ENCODE data around the gene NUDT6.

DNA sequence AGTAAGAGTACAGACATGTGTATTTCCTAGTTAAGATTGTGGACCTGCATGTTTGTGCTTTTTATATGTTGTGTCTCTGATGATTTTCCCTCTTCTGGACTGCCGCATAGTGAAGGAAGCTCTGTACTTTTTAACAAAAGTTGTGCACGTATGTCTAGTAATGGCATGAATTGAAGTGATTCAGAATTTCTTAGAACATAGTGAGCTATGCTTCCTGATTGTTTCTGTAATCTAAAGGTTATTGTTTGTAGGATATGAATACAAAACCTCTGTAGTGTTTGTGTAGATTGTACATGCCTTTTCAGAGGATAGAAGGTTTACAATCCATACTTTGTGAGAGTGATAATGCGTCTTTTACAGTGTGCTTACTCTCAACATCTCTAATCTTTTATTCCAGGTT is 37.0 kb upstream of the NUDT6 start:
- TF ChIP-seq, protein P1, sequence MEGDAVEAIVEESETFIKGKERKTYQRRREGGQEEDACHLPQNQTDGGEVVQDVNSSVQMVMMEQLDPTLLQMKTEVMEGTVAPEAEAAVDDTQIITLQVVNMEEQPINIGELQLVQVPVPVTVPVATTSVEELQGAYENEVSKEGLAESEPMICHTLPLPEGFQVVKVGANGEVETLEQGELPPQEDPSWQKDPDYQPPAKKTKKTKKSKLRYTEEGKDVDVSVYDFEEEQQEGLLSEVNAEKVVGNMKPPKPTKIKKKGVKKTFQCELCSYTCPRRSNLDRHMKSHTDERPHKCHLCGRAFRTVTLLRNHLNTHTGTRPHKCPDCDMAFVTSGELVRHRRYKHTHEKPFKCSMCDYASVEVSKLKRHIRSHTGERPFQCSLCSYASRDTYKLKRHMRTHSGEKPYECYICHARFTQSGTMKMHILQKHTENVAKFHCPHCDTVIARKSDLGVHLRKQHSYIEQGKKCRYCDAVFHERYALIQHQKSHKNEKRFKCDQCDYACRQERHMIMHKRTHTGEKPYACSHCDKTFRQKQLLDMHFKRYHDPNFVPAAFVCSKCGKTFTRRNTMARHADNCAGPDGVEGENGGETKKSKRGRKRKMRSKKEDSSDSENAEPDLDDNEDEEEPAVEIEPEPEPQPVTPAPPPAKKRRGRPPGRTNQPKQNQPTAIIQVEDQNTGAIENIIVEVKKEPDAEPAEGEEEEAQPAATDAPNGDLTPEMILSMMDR (IDR thresholded peaks at IDR 0.05; ENCODE audit: poor library complexity, severe bottlenecking): no peak
- no peak for TF ChIP-seq EZH2 (IDR thresholded peaks at IDR 0.05; ENCODE audit: borderline replicate concordance, insufficient read depth, low read length, poor library complexity, severe bottlenecking)
- TF ChIP-seq TAF1 (IDR thresholded peaks at IDR 0.05; ENCODE audit: low read depth): no peak
- TF ChIP-seq RAD21 (conservative IDR thresholded peaks at IDR 0.05): no peak
- no peak for TF ChIP-seq POLR2AphosphoS5 (IDR thresholded peaks at IDR 0.05)
- no peak for TF ChIP-seq SMC3 (conservative IDR thresholded peaks at IDR 0.05; ENCODE audit: poor library complexity)
- TF ChIP-seq, protein P2, sequence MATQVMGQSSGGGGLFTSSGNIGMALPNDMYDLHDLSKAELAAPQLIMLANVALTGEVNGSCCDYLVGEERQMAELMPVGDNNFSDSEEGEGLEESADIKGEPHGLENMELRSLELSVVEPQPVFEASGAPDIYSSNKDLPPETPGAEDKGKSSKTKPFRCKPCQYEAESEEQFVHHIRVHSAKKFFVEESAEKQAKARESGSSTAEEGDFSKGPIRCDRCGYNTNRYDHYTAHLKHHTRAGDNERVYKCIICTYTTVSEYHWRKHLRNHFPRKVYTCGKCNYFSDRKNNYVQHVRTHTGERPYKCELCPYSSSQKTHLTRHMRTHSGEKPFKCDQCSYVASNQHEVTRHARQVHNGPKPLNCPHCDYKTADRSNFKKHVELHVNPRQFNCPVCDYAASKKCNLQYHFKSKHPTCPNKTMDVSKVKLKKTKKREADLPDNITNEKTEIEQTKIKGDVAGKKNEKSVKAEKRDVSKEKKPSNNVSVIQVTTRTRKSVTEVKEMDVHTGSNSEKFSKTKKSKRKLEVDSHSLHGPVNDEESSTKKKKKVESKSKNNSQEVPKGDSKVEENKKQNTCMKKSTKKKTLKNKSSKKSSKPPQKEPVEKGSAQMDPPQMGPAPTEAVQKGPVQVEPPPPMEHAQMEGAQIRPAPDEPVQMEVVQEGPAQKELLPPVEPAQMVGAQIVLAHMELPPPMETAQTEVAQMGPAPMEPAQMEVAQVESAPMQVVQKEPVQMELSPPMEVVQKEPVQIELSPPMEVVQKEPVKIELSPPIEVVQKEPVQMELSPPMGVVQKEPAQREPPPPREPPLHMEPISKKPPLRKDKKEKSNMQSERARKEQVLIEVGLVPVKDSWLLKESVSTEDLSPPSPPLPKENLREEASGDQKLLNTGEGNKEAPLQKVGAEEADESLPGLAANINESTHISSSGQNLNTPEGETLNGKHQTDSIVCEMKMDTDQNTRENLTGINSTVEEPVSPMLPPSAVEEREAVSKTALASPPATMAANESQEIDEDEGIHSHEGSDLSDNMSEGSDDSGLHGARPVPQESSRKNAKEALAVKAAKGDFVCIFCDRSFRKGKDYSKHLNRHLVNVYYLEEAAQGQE (IDR thresholded peaks at IDR 0.05; ENCODE audit: borderline replicate concordance): no peak

All from neural cell (in vitro differentiated cells).